Esophagus squamous epithelium (tissue), 5 donors: ENCODE data around the gene OR52E1. TPM values are rescaled to one million over a fixed set of nuclear protein-coding genes. Genes with fewer than 3 reads are reported as not detected.

Source experiments
- DNase-seq: peaks from one replicate; lab custom pipeline; 2025; lab: John Stamatoyannopoulos, UW
- H3K27ac ChIP-seq, 4 donors: fragments of 200-600 bp; sonication (generic); one replicate each; pipeline ENCODE4 v1.5.1; 2016 to 2019; ENCODE audit warnings: mild to moderate bottlenecking in 1 of 4
- H3K27me3 ChIP-seq, 4 donors: fragments of 200-600 bp; sonication (generic); 1 replicate in 3 of 4; 2 replicates in 1 of 4; pipeline versions ENCODE4 v1.5.1 to v1.6.0; 2017 to 2021; ENCODE audit warnings: antibody characterized with exemption in 1 of 4
- H3K36me3 ChIP-seq, 3 donors: fragments of 200-600 bp; sonication (generic); one replicate each; pipeline ENCODE4 v1.5.1; 2016 to 2019
- H3K4me1 ChIP-seq, 3 donors: fragments of 200-600 bp; sonication (generic); one replicate each; pipeline ENCODE4 v1.5.1; 2017 to 2019
- H3K4me3 ChIP-seq, 4 donors: fragments of 200-600 bp; sonication (generic); 1 replicate in 3 of 4; 2 replicates in 1 of 4; pipeline ENCODE4 v1.5.1; 2016 to 2019; ENCODE audit warnings: mild to moderate bottlenecking in 2 of 4, moderate library complexity in 1 of 4
- H3K9me3 ChIP-seq, 3 donors: fragments of 200-600 bp; sonication (generic); one replicate each; pipeline ENCODE4 v1.5.1; 2016 to 2019
- CTCF ChIP-seq, 6 experiments: fragments of 450-650 bp in 4 of 6; fragments of 200-600 bp in 2 of 6; sonication (generic) in 2 of 6; IDR thresholded peaks; one replicate each; pipeline ENCODE4 v1.5.1; 2016 to 2019; ENCODE audit warnings: antibody characterized with exemption in 6 of 6, mild to moderate bottlenecking in 4 of 6, moderate library complexity in 4 of 6
- POLR2A ChIP-seq, 4 donors: fragments of 450-650 bp; IDR thresholded peaks; one replicate each; pipeline ENCODE4 v1.6.1; 2017; ENCODE audit warnings: antibody characterized with exemption in 4 of 4, mild to moderate bottlenecking in 4 of 4, moderate library complexity in 3 of 4
- WGBS, 2 donors: methylation state at CpG; one replicate each; pipeline ENCODE4 v1.1.5; 2018; 5-methylcytosine and 5-hydroxymethylcytosine counted together
- intact Hi-C: fragments of 100-400 bp; cut with DNase I; formaldehyde crosslinking; loops from one replicate; pipeline ENCODE4 v1.15.0; 2022
- total RNA-seq, 4 donors: library from RNA; depleted of rRNA; stranded (reverse); fragments of >200 nt; gene quantifications; one replicate each; pipeline ENCODE4 v1.1.0, GENCODE V29; 2016
- donor health status: DM: yes; HTN: yes; CAD: no.

Gene OR52E1
- total RNA-seq, 4 donors from 2014 or later, result not detected

- Histone ChIP-seq H3K4me1 (no peaks in the 10 kb centered on the region), H3K36me3 (no peaks in the 10 kb centered on the region)
- WGBS, 2 donors, result 73 to 81% methylated on average over 2 of the region's 2 CpGs
Observed at GRCh38 chr11:5102246-5102645, 32.9 kb downstream of the OR52E1 start.

GRCh38 chr11:5103066-5103465 lies 33.7 kb downstream of the OR52E1 start:
- H3K9me3 ChIP-seq, result no peaks in the 10 kb centered on the region
- no peak overlapping the region for H3K4me3 ChIP-seq
- intact Hi-C loops, result no loop called here
- TF ChIP-seq POLR2A (IDR thresholded peaks at IDR 0.05), result no peak
- no peak for TF ChIP-seq CTCF (IDR thresholded peaks at IDR 0.05)
- H3K27me3 ChIP-seq, result no peaks in the 10 kb centered on the region
- H3K36me3 ChIP-seq, result no peaks in the 10 kb centered on the region
- no peak for DNase-seq
- H3K27ac ChIP-seq, result no peak overlapping the region
- H3K4me1 ChIP-seq, result no peaks in the 10 kb centered on the region

More at GRCh38 chr11:5102246-5102645, 32.9 kb downstream of the OR52E1 start:
- no peak overlapping the region for H3K27ac ChIP-seq
- DNase-seq, result no peak
- TF ChIP-seq POLR2A (IDR thresholded peaks at IDR 0.05) (no peak), CTCF (IDR thresholded peaks at IDR 0.05) (no peak)
- H3K27me3 ChIP-seq, result no peaks in the 10 kb centered on the region
- no peak overlapping the region for H3K4me3 ChIP-seq
- H3K9me3 ChIP-seq, result no peaks in the 10 kb centered on the region
- intact Hi-C loops, result no loop called here

GRCh38 chr11:5107285-5107684 lies 37.9 kb downstream of the OR52E1 start:
- no peaks in the 10 kb centered on the region for H3K27me3 ChIP-seq
- no peak for DNase-seq
- WGBS, 2 donors, result 57 to 60% methylated on average over 3 of the region's 3 CpGs
- H3K4me3 ChIP-seq, result no peak overlapping the region
- H3K4me1 ChIP-seq, result no peaks in the 10 kb centered on the region
- H3K36me3 ChIP-seq, result no peaks in the 10 kb centered on the region
- intact Hi-C loops, result no loop called here
- H3K9me3 ChIP-seq, result no peaks in the 10 kb centered on the region
- no peak overlapping the region for H3K27ac ChIP-seq
- TF ChIP-seq CTCF (IDR thresholded peaks at IDR 0.05), result no peak
- no peak for TF ChIP-seq POLR2A (IDR thresholded peaks at IDR 0.05)

- no peaks in the 10 kb centered on the region for H3K9me3 ChIP-seq
- H3K4me1 ChIP-seq, result no peaks in the 10 kb centered on the region
- TF ChIP-seq POLR2A (IDR thresholded peaks at IDR 0.05), result no peak
- no peak for TF ChIP-seq CTCF (IDR thresholded peaks at IDR 0.05)
- H3K4me3 ChIP-seq, result no peak overlapping the region
- DNase-seq, result no peak
- intact Hi-C loops, result no loop called here
- 59 to 67% methylated on average over 3 of the region's 3 CpGs for WGBS, 2 donors
- H3K27ac ChIP-seq, result no peak overlapping the region
- H3K27me3 ChIP-seq, result no peaks in the 10 kb centered on the region
- no peaks in the 10 kb centered on the region for H3K36me3 ChIP-seq
Observed at GRCh38 chr11:5115339-5115738, 46.0 kb downstream of the OR52E1 start.

GRCh38 chr11:5117588-5117987 lies 48.2 kb downstream of the OR52E1 start:
- H3K36me3 ChIP-seq, result no peaks in the 10 kb centered on the region
- no peaks in the 10 kb centered on the region for H3K9me3 ChIP-seq
- intact Hi-C loops, result no loop called here
- DNase-seq, result no peak
- H3K27me3 ChIP-seq, result no peaks in the 10 kb centered on the region
- no peak overlapping the region for H3K4me3 ChIP-seq
- TF ChIP-seq POLR2A (IDR thresholded peaks at IDR 0.05), result no peak
- no peak for TF ChIP-seq CTCF (IDR thresholded peaks at IDR 0.05)
- H3K4me1 ChIP-seq, result no peaks in the 10 kb centered on the region
- no peak overlapping the region for H3K27ac ChIP-seq
